NCI-H1694 treated with DMSO at 0.1 percent for 48 hours (cell line): Measurements from ENCODE around the gene NUAK2.
"Not testable (repeated sequence)": the region's sequence is repeated elsewhere in the genome, so short reads cannot be mapped to it uniquely, and the experiment has no call there.

Source experiments
- DNase-seq: peaks from one replicate; lab custom pipeline; 2025; lab: John Stamatoyannopoulos, UW

Gene NUAK2

GRCh38 chr1:205321162-205321958, at the start of gene NUAK2:
Gene NUAK2, minus strand, starts transcription at chr1:205321745. Its CDS starts 117 bp downstream, at chr1:205321628.
- peak; percentile 64 for DNase-seq

DNA sequence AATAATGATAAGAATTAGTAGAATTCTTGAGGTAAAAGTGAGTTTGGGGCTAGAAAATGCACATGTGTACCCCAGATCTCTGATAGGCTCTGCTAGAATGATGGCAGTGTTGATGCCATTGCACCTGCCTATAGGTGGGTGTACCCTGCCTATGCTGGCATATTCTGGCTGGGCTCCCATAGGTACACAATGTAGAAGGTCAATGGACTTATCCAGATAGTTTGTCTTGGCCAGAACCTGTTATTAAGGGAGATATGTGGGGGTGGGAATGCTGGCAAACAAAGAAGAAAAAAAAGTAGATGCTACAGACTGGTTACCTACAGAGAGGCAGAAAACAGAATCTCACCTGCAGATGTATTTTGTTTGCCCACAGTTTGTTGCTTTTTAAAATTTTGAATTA, 49.2 kb upstream of the NUAK2 start:
- DNase-seq, result no peak

- DNase-seq, result no peak
Measured at GRCh38 chr1:205369701-205370123, 48.2 kb upstream of the NUAK2 start.

DNA sequence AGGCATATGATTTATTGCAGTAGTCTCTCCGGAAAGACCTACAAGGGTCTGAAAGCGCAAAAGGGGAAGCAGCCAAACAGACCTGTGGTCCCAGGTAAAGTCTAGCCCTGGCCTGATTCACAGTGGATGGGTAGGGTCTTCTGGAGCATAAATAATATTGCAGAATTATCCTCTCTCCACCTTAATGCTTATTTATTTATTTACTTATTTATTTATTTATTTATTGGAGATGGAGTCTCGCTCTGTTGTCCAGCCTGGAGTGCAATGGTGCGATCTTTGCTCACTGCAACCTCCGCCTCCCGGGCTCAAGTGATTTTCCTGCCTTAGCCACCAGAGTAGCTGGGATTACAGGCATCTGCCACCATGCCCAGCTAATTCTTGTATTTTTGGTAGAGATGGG, 46.9 kb upstream of the NUAK2 start:
- DNase-seq, result no peak

GRCh38 chr1:205365945-205366463, 44.5 kb upstream of the NUAK2 start:
- DNase-seq, result no peak

DNA sequence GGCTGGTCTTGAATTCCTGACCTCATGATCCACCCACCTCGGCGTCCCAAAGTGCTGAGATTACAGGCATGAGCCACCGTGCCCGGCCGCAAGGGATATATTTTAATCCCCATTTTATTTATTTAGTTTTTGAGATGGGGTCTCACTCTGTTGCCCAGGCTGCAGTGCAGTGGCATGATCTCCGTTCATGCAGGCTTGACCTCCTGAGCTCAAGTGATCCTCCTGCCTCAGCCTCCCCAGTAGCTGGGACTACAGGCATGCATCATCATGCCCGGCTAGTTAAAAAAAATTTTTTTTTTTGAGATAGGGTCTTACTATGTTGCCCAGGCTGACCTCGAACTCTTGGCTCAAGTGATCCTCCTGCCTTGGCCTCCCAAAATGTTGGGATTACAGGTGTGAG, 43.5 kb upstream of the NUAK2 start:
- DNase-seq, result not testable (repeated sequence)

DNA sequence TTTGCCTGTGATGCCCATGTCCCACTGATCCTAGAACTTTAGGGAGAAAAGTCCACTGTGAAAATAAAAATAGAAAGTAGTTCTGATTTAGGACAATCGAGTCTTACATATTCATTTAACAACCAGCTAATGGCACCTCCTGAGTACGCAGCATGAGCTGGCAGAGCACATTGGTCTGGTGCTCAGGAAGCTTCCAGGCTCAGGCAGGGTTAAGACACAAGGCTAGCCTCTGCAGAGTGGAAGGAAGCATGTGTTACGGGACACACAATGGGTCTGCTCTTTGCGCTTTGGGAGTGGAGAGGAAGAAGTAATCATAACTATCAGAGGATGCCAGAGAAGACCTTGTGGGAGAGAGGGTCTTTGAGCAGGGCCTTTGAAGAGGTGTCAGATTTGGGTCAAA, 39.3 kb upstream of the NUAK2 start:
- no peak for DNase-seq

DNA sequence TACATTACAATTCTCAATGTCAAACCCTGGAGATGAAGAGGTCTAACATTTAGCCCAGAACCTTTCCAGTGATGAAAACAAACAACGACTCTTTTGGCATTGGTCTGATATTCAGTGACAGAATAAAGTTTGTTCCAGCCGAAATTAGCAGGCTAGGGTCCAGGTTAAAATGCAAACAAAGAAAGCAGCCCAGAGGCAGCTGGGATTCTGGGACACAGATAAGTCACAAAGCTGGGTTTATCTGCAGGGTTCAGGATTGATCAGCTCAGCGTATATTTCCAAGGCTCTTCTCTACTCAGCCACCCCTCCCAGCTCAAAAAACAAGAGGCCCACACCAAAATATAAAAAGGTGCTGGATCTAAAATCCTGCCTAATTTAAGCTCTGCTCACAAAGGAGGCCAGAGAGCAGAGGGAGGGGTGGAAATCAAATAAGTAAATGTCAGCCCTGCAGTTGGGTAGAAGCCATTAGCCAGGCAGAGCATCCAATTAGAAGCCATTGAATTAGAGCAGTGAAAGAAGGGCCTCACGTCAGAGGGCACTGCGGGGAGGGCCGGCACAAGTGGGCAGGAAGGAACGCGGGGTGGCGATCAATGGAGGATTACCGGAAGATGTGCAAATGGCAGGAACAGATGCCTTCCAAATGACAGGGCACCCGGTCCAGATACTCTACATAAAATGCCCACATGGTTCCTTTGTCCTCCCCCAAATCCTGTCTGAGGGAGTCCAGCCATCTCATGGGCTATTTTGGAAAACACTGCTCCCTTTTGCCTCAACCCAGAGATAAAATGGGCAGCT, 38.4 kb upstream of the NUAK2 start:
- DNase-seq, result no peak

GRCh38 chr1:205358579-205358978, 37.0 kb upstream of the NUAK2 start:
- no peak for DNase-seq

GRCh38 chr1:205357567-205357966, 36.0 kb upstream of the NUAK2 start:
- DNase-seq, result no peak

DNA sequence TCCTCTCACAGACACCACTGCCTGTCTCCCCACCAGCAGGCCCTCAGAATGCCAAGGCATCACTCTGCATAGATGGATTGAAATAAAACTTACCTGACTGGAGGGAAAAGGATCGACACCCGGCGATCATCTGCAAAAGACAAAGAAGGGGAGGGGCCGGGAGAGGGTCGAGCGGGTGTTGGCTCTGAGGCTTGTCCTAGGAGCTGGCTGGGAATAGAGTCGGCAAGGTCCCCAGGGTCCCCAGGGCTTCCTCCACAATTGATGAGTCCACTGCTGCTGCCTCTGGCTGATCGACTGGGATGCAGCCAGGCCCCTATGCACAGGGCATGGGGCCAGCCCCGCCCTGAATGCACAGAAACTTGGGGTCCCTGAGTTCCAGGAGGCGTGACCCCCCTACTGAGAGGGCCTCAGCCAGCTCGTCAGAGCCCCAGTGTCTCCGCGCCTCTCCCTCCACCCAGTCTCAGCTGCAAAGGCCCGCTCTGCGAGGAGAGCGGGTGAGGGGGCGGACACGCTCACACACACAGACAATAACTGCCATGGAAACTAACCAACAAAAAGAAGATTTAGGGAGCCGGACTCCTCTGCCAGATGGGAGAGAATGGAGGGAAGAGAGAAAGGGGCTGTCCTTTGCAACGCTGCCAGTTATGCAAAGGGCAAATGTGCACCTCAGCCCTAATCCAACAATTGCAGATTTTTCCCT, 35.0 kb upstream of the NUAK2 start, which contains the start of gene KLHDC8A:
KLHDC8A (minus strand) TSS at position 483 of the 700 bp plus-strand sequence. CDS start 13,318 bp downstream, outside the sequence.
- DNase-seq, result peak; percentile 79

GRCh38 chr1:205355075-205355453, 33.5 kb upstream of the NUAK2 start:
- no peak for DNase-seq

- peak; percentile 64 for DNase-seq
Measured at GRCh38 chr1:205354259-205355074, 32.9 kb upstream of the NUAK2 start.

DNA sequence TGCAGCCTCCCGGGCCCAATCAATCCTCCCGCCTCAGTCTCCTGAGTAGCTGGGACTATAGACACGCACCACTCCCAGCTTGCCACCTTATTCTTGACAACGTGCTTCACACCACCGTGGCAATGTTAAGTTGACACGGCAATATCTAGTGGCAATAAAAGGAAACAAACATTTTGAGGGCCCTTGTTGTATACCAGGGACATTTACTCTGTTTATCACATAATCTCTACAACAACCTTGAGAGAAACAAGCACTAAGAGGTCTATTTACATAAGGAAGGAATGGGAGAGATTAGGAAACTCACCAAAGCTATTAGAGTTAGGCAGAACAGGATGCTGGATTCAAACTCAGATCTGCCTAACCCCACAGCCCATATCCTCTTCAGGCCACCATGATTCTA, 32.1 kb upstream of the NUAK2 start:
- DNase-seq, result no peak

DNA sequence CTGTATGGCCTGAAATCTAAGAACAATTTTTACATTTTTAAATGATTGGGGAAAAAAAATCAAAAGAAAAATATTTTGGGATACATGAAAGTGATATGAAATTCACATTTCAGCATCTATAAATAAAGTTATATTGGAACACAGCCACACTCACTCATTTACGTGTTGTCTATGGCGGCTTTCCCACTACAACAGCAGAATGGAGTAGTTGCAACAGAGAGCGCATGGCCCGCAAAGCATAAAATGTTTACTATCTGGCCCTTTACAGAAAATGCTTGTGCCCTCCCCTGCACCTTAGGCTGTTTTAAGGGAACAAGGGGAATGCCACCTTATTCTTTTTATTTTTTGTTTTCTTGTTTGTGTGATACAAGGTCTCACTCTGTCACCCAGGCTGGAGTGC, 31.6 kb upstream of the NUAK2 start:
- DNase-seq, result no peak

GRCh38 chr1:205351984-205352713, 30.6 kb upstream of the NUAK2 start:
- DNase-seq, result peak; percentile 98

DNA sequence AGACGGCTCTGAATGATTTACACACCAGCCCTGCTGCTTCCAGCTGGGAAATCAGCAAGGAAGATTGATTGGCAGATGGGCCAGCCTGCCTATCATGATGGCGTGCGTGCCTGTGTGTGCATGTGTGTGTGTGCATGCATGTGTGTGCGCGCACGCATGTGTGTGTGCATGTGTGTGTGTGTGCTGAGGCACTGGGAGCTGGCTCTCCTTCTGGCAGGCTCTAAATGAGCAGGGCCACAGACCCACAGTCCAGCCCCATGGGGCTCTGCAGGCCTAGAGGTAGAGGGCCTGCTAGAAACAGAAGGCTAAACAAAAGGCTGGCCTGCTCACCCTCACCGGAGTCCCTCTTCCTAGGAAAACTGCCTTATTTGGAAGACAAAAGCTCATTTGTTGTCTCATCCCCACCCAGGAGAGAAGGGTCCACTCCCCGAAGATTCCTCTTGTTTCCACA, 29.2 kb upstream of the NUAK2 start:
- DNase-seq, result peak; percentile 78

DNA sequence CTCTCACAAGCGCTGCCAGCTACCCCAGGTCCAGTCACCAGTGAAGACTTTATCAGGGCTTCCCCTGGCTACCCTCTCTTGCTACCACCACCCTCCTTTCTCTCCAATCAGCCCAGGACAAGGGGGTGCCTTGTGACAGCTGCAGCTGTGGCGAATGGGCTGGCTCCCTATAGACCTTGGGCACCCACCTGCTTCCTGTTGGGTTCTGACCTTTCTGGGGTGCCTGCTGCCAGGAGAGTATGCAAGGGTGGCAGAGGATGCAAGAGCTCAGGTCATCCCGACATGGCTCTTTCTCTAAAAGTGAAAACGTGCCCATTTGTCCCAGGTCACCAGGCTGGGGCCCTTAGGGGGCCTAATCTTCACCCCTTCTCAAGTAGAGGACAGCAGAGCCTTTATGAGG, 28.6 kb upstream of the NUAK2 start:
- DNase-seq, result no peak

DNA sequence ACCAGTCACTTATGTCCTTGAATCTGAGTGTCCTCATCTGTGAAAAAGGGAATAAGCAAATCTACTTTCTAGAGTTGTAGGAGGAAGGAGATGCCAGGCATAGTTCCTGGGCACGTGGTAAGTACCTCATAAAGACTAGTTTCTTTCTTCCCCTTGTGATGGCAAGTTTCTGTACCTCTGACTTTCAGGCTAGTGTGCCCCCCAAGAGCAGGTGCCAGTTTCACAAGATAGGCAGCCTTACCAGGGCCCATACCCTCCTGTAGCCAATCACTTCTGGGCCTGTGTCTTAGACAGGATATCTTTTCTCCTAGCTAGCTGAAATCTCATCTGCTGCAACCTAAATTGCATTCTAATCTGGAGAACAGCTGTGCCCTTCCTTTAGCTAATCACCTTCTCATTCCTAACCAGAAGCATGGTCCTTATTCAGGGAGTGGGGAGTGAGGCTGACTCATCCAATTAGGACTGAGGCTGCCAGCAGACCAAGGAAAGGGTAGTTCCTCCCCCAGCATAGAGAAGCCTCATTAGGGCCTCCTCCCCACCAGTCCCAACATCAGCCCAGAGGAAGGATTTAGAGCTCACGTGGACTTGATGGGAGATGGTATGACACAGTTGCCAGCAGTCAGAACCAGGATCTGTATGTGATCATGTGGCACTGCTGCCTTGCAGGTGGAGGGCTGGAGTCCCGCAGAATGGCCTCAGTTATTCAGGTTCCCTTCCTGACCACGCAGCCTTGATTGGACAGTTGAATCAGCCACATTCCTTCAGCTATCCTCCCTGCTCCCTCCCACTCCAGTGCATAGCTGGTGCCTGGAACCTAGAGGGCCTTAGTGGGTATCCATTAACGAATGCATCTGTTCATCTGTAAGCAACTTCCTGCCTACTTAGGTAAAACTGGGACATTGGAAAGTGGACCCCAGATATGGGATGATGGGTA, 27.3 kb upstream of the NUAK2 start:
- peak; percentile 15 for DNase-seq
